ENCODE data around the gene CPS1.

Gene CPS1

GRCh38 chr2:210606001-210606400, 49.6 kb downstream of the CPS1 start:
- DNase-seq (ENCODE audit: low spot score): no peak

- no peak for DNase-seq (ENCODE audit: low spot score)
Observed at GRCh38 chr2:210611466-210611865, 55.1 kb downstream of the CPS1 start.

GRCh38 chr2:210616074-210616473, 59.7 kb downstream of the CPS1 start:
- DNase-seq (ENCODE audit: low spot score): no peak

DNA sequence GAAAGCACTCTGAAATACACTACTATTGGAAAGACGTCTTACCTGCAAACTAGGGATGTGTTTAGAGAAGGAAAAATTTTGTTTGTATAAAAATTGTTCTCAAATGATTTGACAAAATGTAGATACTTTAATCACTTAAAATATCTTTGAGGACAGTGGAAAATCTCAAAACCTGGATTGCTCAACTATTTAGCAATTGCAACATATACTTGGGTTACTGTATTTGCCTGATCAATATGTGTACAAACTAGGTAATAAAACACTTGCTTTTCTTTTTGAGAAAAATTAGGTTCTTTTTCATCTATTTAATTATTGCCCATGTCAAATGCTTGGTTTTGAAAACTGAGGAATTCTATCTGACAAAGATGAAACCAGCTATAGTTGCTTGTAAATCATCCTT, 60.9 kb downstream of the CPS1 start:
- DNase-seq (ENCODE audit: low spot score): no peak

GRCh38 chr2:210617732-210618330, 61.4 kb downstream of the CPS1 start:
- peak; percentile 52 for DNase-seq (ENCODE audit: low spot score)

DNA sequence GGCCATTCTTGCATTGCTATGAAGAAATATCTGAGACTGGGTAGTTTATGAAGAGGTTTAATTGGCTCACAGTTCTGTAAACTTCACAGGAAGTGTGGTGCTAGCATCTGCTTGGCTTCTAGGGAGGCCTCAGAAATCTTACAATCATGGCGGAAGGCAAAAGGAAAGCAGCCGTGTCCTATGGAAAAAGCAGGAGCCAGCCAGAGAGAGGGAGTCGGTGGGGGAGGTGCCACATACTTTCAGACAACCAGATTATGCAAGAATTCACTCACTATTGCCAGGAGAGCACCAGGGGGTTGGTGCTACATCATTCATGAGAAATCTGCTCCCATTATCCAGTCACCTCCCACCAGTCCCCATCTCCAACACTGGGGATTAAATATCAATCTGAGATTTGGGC, 64.1 kb downstream of the CPS1 start:
- no peak for DNase-seq (ENCODE audit: low spot score)

DNA sequence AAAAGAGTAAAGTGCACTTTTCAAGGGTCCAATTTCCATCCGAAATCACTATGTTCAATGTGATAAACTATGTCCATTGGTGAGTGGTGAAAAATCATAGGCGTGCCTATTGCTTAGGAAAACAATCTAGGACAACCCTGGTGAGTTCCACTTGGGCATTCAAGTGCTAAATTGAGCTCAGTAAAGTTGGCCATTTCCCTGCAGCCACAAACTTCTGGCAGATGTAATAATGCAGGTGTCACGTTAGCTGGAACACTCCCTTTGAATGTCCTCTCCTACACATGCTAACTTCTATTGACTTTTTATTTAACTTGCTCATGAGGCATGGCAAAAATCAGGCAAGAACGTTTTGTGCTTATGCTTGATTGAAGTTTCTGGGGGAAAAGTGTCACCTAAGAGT, 67.1 kb downstream of the CPS1 start:
- no peak for DNase-seq (ENCODE audit: low spot score)

DNA sequence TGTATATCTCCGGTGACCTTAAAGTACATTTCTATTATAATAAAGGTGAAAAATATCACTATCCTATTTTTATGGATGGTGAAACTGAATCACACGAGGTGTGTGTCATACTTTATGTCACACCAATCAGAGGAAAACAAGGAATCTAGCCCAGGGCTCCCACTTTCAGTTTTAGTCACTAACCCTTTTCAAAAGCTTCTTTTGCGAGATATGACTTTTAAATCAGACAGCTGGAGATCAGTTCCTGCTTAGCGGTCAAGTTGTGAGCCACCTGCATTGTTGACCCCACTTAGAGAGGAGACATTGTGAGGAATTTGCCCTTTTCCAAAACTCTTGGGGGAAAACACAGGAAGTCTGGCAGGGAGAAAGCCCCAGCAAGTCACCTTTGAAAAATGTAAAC, 70.5 kb downstream of the CPS1 start:
- DNase-seq (ENCODE audit: low spot score): no peak

DNA sequence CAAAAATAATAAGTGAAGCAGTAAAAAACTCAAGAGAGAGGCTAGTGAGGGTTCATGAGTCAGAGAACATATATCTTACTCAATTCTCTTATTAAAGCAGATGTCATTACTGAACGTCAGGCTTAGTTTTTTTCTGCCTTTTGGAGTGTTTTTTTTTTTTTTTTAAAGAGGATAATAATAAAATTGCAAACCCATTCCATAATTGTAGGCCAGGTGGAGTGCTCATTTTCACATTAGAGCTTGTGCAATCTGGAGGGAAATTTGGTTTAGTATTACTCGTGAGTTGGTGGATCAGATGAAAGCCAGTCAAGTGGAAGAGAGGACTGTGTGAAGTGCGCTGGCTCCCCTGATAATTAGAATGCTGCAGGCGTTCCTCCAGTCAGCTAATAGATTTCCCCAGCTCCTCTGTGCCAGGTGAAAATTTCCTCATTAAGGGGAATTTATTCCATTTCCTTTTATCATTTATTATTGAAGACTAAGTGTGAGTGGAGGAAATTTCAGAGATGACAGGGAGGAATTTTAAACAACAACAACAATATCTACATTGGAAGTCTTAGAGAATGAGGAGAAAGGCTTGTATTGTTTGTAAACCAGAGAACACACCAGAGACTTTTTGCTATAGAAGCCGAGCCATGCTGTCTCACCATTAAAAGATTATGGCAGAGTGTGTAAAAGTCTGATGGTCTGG, 74.6 kb downstream of the CPS1 start:
- DNase-seq (ENCODE audit: low spot score): no peak

- DNase-seq (ENCODE audit: low spot score): no peak
Observed at GRCh38 chr2:210633699-210634098, 77.3 kb downstream of the CPS1 start.

DNA sequence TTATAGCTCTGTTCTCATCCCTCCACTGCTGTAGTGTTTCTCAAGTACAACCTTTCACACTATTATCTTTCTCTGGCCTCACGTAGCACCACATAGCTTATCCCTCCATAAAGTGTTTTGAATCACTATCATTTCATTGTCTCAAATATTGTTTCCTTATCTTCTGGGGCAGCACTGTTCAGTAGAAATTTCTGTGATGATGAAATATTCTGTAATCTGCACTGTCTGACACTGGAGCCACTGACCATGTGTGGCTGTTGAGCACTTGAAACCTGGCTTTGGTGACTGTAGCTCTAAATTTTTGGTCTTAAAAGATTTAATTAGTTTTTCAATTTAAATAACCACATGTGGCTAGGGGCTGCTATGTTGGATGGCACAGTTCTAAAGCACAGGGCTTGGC, 78.9 kb downstream of the CPS1 start:
- DNase-seq (ENCODE audit: low spot score): peak; percentile 11

- DNase-seq (ENCODE audit: low spot score): no peak
Observed at GRCh38 chr2:210642333-210642732, 85.9 kb downstream of the CPS1 start.

- no peak for DNase-seq (ENCODE audit: low spot score)
Observed at GRCh38 chr2:210647151-210647550, 90.8 kb downstream of the CPS1 start.

GRCh38 chr2:210654091-210654490, 97.7 kb downstream of the CPS1 start:
- DNase-seq (ENCODE audit: low spot score): no peak

DNA sequence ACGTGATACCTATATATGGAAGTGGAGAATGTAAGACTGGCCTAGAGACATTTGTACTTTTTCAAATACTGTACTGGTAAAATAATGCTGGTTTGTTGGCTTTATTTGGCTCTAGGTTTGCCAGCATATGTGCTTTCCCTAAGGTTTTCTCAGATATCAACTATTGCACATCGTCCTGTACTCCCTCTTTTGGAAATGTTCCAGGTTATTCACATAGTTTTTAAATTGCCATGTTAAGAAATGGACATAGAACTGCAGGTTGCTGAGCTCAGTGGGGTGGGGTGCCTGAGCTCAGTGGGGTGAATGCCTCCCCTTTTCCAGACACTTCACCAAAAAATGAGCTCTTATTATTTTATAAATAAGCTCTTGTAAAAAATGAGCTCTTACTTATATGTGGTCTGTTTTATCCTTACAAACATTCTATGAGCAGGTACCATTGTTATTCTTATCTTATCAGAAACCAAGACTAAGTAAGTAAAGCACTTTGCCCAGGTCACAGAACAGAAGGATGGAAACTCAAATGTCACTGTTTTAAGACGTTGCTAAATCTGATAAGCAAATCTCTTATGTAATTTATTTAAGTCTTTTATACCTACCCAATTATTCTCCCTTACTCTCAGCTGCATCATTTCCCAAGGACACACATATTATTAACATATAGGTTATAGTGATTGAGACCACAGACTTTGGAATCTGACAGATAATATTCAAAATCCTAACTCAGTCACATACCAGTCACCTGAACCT, 99.0 kb downstream of the CPS1 start:
- no peak for DNase-seq (ENCODE audit: low spot score)

GRCh38 chr2:210657874-210658273, 101.5 kb downstream of the CPS1 start:
- DNase-seq (ENCODE audit: low spot score): no peak

GRCh38 chr2:210660751-210661150, 104.4 kb downstream of the CPS1 start:
- no peak for DNase-seq (ENCODE audit: low spot score)

- DNase-seq (ENCODE audit: low spot score): no peak
Observed at GRCh38 chr2:210662560-210662959, 106.2 kb downstream of the CPS1 start.

- DNase-seq (ENCODE audit: low spot score): no peak
Observed at GRCh38 chr2:210663631-210664089, 107.3 kb downstream of the CPS1 start.

GRCh38 chr2:210667711-210668110, 111.3 kb downstream of the CPS1 start:
- DNase-seq (ENCODE audit: low spot score): no peak

GRCh38 chr2:210671065-210671464, 114.7 kb downstream of the CPS1 start:
- DNase-seq (ENCODE audit: low spot score): no peak

DNA sequence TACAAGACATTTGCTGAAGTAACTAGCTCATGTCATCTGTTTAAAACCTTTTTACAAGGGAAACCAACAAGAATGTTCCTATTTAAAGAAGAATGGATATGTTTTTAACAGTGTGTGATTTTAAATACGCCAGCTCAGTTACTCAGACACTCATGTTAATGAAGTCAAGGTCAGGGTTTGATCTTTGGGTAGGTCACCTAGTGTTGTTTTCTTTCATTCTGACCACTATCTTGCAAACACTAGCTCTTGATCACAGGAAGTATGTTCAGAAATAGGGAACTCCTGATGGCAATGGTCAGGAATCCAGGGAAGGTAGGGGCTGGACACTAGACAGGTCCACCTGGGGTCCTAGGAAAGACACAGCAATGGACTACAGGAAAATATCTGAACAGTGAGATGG, 116.7 kb downstream of the CPS1 start:
- DNase-seq (ENCODE audit: low spot score): no peak

DNA sequence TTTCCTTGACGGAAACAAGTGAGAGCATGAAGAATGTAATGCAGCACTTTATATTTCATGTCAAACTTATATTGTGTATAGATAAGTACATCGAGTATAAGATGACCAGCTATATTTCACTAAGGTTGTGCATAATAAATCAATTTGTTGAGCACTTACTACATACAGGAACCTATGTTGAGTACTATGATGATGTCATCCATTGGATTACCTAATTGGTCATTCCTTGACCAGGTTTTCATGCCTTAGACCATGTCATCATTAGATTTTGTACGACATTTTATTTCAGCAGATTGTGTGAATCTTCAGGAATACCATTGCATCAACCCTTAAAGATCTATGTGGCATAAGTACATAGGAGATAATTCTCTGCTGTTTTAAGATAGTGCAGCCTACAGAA, 119.7 kb downstream of the CPS1 start:
- no peak for DNase-seq (ENCODE audit: low spot score)
